ENCODE measurements around the gene SLC47A2.
A peak's percentile ranks its signal among the peaks of the same experiment; 100 is the strongest.

The SLC47A2 gene

GRCh38 chr17:19752216-19753050 is 36.0 kb upstream of the SLC47A2 start:
- Mint-ChIP-seq H3K4me3 (no peak overlapping the region), H3K27ac (no peak overlapping the region), H3K9me3 (no peaks in the 10 kb centered on the region), H3K27me3 (peaks cover 30% of the 10 kb centered on the region), H3K4me1 (ENCODE audit: low read depth) (peaks cover 12% of the 10 kb centered on the region), H3K36me3 (ENCODE audit: low read depth) (no peaks in the 10 kb centered on the region)
- DNase-seq, result no peak

GRCh38 chr17:19750835-19751234 is 34.5 kb upstream of the SLC47A2 start:
- Mint-ChIP-seq H3K27me3 (peaks cover 30% of the 10 kb centered on the region), H3K4me1 (ENCODE audit: low read depth) (peaks cover 11% of the 10 kb centered on the region), H3K27ac (no peak overlapping the region), H3K4me3 (no peak overlapping the region), H3K36me3 (ENCODE audit: low read depth) (no peaks in the 10 kb centered on the region), H3K9me3 (no peaks in the 10 kb centered on the region)
- DNase-seq, result no peak

- H3K4me1 Mint-ChIP-seq (ENCODE audit: low read depth), result peaks cover 10% of the 10 kb centered on the region
- H3K27ac Mint-ChIP-seq, result no peak overlapping the region
- DNase-seq, result no peak
- no peak overlapping the region for H3K4me3 Mint-ChIP-seq
- no peaks in the 10 kb centered on the region for H3K36me3 Mint-ChIP-seq (ENCODE audit: low read depth)
- no peaks in the 10 kb centered on the region for H3K9me3 Mint-ChIP-seq
- H3K27me3 Mint-ChIP-seq, result peaks cover 32% of the 10 kb centered on the region
Observed at GRCh38 chr17:19750020-19750572, 33.7 kb upstream of the SLC47A2 start.

GRCh38 chr17:19748807-19749193 is 32.4 kb upstream of the SLC47A2 start:
- Mint-ChIP-seq H3K36me3 (ENCODE audit: low read depth) (no peaks in the 10 kb centered on the region), H3K27me3 (peaks cover 27% of the 10 kb centered on the region), H3K4me3 (no peak overlapping the region), H3K27ac (no peak overlapping the region), H3K4me1 (ENCODE audit: low read depth) (peaks cover 12% of the 10 kb centered on the region), H3K9me3 (no peaks in the 10 kb centered on the region)
- DNase-seq, result no peak

GRCh38 chr17:19747829-19748806 is 31.7 kb upstream of the SLC47A2 start, which contains the start of gene ALDH3A1:
TSS of gene ALDH3A1 (minus strand) at chr17:19748298. CDS start at chr17:19745129, 3,169 bp downstream.
- no peak within 1 kb of the TSS for H3K27ac Mint-ChIP-seq
- peaks cover 20% of the 10 kb centered on the region for H3K27me3 Mint-ChIP-seq
- H3K9me3 Mint-ChIP-seq, result no peaks in the 10 kb centered on the region
- no peak within 1 kb of the TSS for H3K4me3 Mint-ChIP-seq
- H3K36me3 Mint-ChIP-seq (ENCODE audit: low read depth), result no peaks in the 10 kb centered on the region
- DNase-seq, result no peak
- peaks cover 12% of the 10 kb centered on the region for H3K4me1 Mint-ChIP-seq (ENCODE audit: low read depth)

- H3K9me3 Mint-ChIP-seq, result no peaks in the 10 kb centered on the region
- peaks cover 18% of the 10 kb centered on the region for H3K27me3 Mint-ChIP-seq
- no peaks in the 10 kb centered on the region for H3K36me3 Mint-ChIP-seq (ENCODE audit: low read depth)
- no peak overlapping the region for H3K4me3 Mint-ChIP-seq
- no peak for DNase-seq
- peaks cover 12% of the 10 kb centered on the region for H3K4me1 Mint-ChIP-seq (ENCODE audit: low read depth)
- no peak overlapping the region for H3K27ac Mint-ChIP-seq
Observed at GRCh38 chr17:19747159-19747719, 30.9 kb upstream of the SLC47A2 start.

- DNase-seq, result no peak
- Mint-ChIP-seq H3K27me3 (peaks cover 18% of the 10 kb centered on the region), H3K27ac (no peak overlapping the region), H3K4me1 (ENCODE audit: low read depth) (peaks cover 12% of the 10 kb centered on the region), H3K36me3 (ENCODE audit: low read depth) (no peaks in the 10 kb centered on the region), H3K4me3 (no peak overlapping the region), H3K9me3 (no peaks in the 10 kb centered on the region)
Observed at GRCh38 chr17:19746517-19746916, 30.1 kb upstream of the SLC47A2 start.

GRCh38 chr17:19744922-19745757 is 28.8 kb upstream of the SLC47A2 start:
- Mint-ChIP-seq H3K27ac (no peak overlapping the region), H3K4me1 (ENCODE audit: low read depth) (peaks cover 11% of the 10 kb centered on the region), H3K36me3 (ENCODE audit: low read depth) (no peaks in the 10 kb centered on the region), H3K4me3 (peak overlapping the region; percentile 65), H3K9me3 (no peaks in the 10 kb centered on the region), H3K27me3 (peaks cover 15% of the 10 kb centered on the region)
- DNase-seq, result peak; percentile 92

- Mint-ChIP-seq H3K27me3 (peaks cover 15% of the 10 kb centered on the region), H3K36me3 (ENCODE audit: low read depth) (no peaks in the 10 kb centered on the region), H3K9me3 (no peaks in the 10 kb centered on the region), H3K4me3 (peak overlapping the region; percentile 65), H3K4me1 (ENCODE audit: low read depth) (peaks cover 8% of the 10 kb centered on the region), H3K27ac (no peak overlapping the region)
- no peak for DNase-seq
Observed at GRCh38 chr17:19744492-19744891, 28.1 kb upstream of the SLC47A2 start.

- no peak for DNase-seq
- Mint-ChIP-seq H3K4me3 (no peak overlapping the region), H3K4me1 (ENCODE audit: low read depth) (peaks cover 8% of the 10 kb centered on the region), H3K9me3 (no peaks in the 10 kb centered on the region), H3K27me3 (peaks cover 15% of the 10 kb centered on the region), H3K36me3 (ENCODE audit: low read depth) (no peaks in the 10 kb centered on the region), H3K27ac (no peak overlapping the region)
Observed at GRCh38 chr17:19743101-19744100, 27.0 kb upstream of the SLC47A2 start.

GRCh38 chr17:19742495-19742894 is 26.1 kb upstream of the SLC47A2 start:
- DNase-seq, result no peak
- Mint-ChIP-seq H3K27me3 (peaks cover 6% of the 10 kb centered on the region), H3K4me3 (no peak overlapping the region), H3K27ac (no peak overlapping the region), H3K4me1 (ENCODE audit: low read depth) (peaks cover 8% of the 10 kb centered on the region), H3K9me3 (no peaks in the 10 kb centered on the region), H3K36me3 (ENCODE audit: low read depth) (no peaks in the 10 kb centered on the region)

GRCh38 chr17:19741832-19742457 is 25.6 kb upstream of the SLC47A2 start:
- no peaks in the 10 kb centered on the region for H3K9me3 Mint-ChIP-seq
- H3K4me3 Mint-ChIP-seq, result no peak overlapping the region
- peaks cover 5% of the 10 kb centered on the region for H3K27me3 Mint-ChIP-seq
- H3K4me1 Mint-ChIP-seq (ENCODE audit: low read depth), result peaks cover 8% of the 10 kb centered on the region
- DNase-seq, result no peak
- H3K36me3 Mint-ChIP-seq (ENCODE audit: low read depth), result no peaks in the 10 kb centered on the region
- H3K27ac Mint-ChIP-seq, result no peak overlapping the region

Data from activated T-cell treated with anti-CD3 and anti-CD28 coated beads, Interleukin-2, amount 50 U/mL, for 24 hours (primary cell).